H9 (cell line): Measurements from ENCODE around the gene BIVM. TPM values are rescaled to one million over a fixed set of nuclear protein-coding genes. Genes with fewer than 3 reads are reported as not detected.

ENCODE experiments used
- DNase-seq: peaks from one replicate; pipeline ENCODE4 v3.0.0-alpha.2; 2017
- H2AFZ ChIP-seq: one replicate; pipeline ENCODE4 v1.6.1; 2013; ENCODE audit warnings: mild to moderate bottlenecking, low read length, control low read depth, moderate library complexity
- H2AK5ac ChIP-seq: 2 replicates; pipeline ENCODE4 v1.6.1; 2013; ENCODE audit warnings: low read length, control low read depth, mixed read lengths; ENCODE audit not compliant: insufficient read length
- H2BK120ac ChIP-seq: one replicate; pipeline ENCODE4 v1.6.1; 2013; ENCODE audit warnings: low read depth, mild to moderate bottlenecking, low read length, control low read depth, inconsistent platforms; ENCODE audit not compliant: poor library complexity, severe bottlenecking
- H2BK12ac ChIP-seq: 2 replicates; pipeline ENCODE4 v1.6.1; 2013; ENCODE audit warnings: low read length, control low read depth, mixed read lengths, low read depth; ENCODE audit not compliant: insufficient read length
- H2BK15ac ChIP-seq: 2 replicates; pipeline ENCODE4 v1.6.1; 2013; ENCODE audit warnings: low read depth, low read length, control low read depth
- H2BK20ac ChIP-seq: one replicate; pipeline ENCODE4 v1.6.1; 2013; ENCODE audit warnings: low read depth, mild to moderate bottlenecking, low read length, control low read depth, inconsistent platforms; ENCODE audit not compliant: poor library complexity, severe bottlenecking
- H2BK5ac ChIP-seq: 2 replicates; pipeline ENCODE4 v1.6.1; 2013; ENCODE audit warnings: low read length, control low read depth, mixed read lengths; ENCODE audit not compliant: insufficient read length
- H3K14ac ChIP-seq: 2 replicates; pipeline ENCODE4 v1.6.1; 2013; ENCODE audit warnings: low read length, control low read depth; ENCODE audit not compliant: insufficient read depth
- H3K18ac ChIP-seq: 2 replicates; pipeline ENCODE4 v1.6.1; 2013; ENCODE audit warnings: low read depth, mild to moderate bottlenecking, mixed read lengths, low read length, control low read depth; ENCODE audit not compliant: insufficient read length
- H3K23ac ChIP-seq: 2 replicates; pipeline ENCODE4 v1.6.1; 2013; ENCODE audit warnings: low read length, control low read depth, mixed read lengths, low read depth; ENCODE audit not compliant: insufficient read length
- H3K23me2 ChIP-seq: 2 replicates; pipeline ENCODE4 v1.6.1; 2013; ENCODE audit warnings: low read depth, mild to moderate bottlenecking, mixed read lengths, low read length, control low read depth; ENCODE audit not compliant: insufficient read length, poor library complexity, severe bottlenecking
- H3K27ac ChIP-seq: 2 replicates; pipeline ENCODE4 v1.5.1; 2013; ENCODE audit warnings: low read length, control low read depth, mixed read lengths, low read depth; ENCODE audit not compliant: insufficient read length
- H3K27me3 ChIP-seq: 2 replicates; pipeline ENCODE4 v1.6.1; 2013; ENCODE audit warnings: low read length, control low read depth, inconsistent platforms; ENCODE audit not compliant: insufficient read depth
- H3K4ac ChIP-seq: 2 replicates; pipeline ENCODE4 v1.6.1; 2013; ENCODE audit warnings: low read depth, mild to moderate bottlenecking, control low read depth, inconsistent platforms, low read length, moderate library complexity
- H3K4me1 ChIP-seq: 2 replicates; pipeline ENCODE4 v1.6.1; 2013; ENCODE audit warnings: low read length, control low read depth, inconsistent platforms; ENCODE audit not compliant: insufficient read depth
- H3K4me2 ChIP-seq: 2 replicates; pipeline ENCODE4 v1.6.1; 2013; ENCODE audit warnings: low read length, control low read depth, mixed read lengths; ENCODE audit not compliant: insufficient read length, insufficient read depth
- H3K56ac ChIP-seq: 2 replicates; pipeline ENCODE4 v1.6.1; 2013; ENCODE audit warnings: low read depth, mild to moderate bottlenecking, mixed read lengths, low read length, control low read depth; ENCODE audit not compliant: insufficient read length
- H3K79me1 ChIP-seq: 2 replicates; pipeline ENCODE4 v1.6.1; 2013; ENCODE audit warnings: low read depth, mild to moderate bottlenecking, moderate library complexity, low read length, control low read depth, inconsistent platforms; ENCODE audit not compliant: insufficient read depth, poor library complexity, severe bottlenecking
- H3K79me2 ChIP-seq: 2 replicates; pipeline ENCODE4 v1.6.1; 2013; ENCODE audit warnings: low read length, control low read depth, inconsistent platforms; ENCODE audit not compliant: insufficient read depth
- H3K9ac ChIP-seq: 2 replicates; pipeline ENCODE4 v1.6.1; 2013; ENCODE audit warnings: low read length, control low read depth, mixed read lengths; ENCODE audit not compliant: insufficient read length; ENCODE audit errors: extremely low read depth
- H3K9me3 ChIP-seq: one replicate; pipeline ENCODE4 v1.6.1; 2013; ENCODE audit warnings: low read depth, low read length, inconsistent platforms; ENCODE audit not compliant: control insufficient read depth
- H3T11ph ChIP-seq: one replicate; pipeline ENCODE4 v1.6.1; 2013; ENCODE audit warnings: mild to moderate bottlenecking, low read length, control low read depth, inconsistent platforms
- H4K20me1 ChIP-seq: one replicate; pipeline ENCODE4 v1.6.1; 2013; ENCODE audit not compliant: control insufficient read depth, insufficient read length, insufficient read depth
- H4K5ac ChIP-seq: 2 replicates; pipeline ENCODE4 v1.6.1; 2013; ENCODE audit warnings: low read depth, mild to moderate bottlenecking, mixed read lengths, low read length, control low read depth; ENCODE audit not compliant: insufficient read length
- H4K8ac ChIP-seq: replicated peaks from 2 replicates; pipeline ENCODE4 v1.6.1; 2013; ENCODE audit warnings: low read length, control low read depth, mixed read lengths, low read depth; ENCODE audit not compliant: insufficient read length
- H4K91ac ChIP-seq: 2 replicates; pipeline ENCODE4 v1.6.1; 2013; ENCODE audit warnings: low read depth, mild to moderate bottlenecking, moderate library complexity, mixed read lengths, low read length, control low read depth; ENCODE audit not compliant: insufficient read length
- H3K27ac Mint-ChIP-seq, 3 experiments: 2 replicates in 2 of 3; 3 replicates in 1 of 3; pipeline ENCODE4 v1.8.0; 2020 to 2021; ENCODE audit warnings: mixed read lengths in 3 of 3, mild to moderate bottlenecking in 1 of 3, moderate library complexity in 1 of 3
- H3K27me3 Mint-ChIP-seq: 2 replicates; pipeline ENCODE4 v1.8.0; 2021; ENCODE audit warnings: low read depth, mild to moderate bottlenecking, moderate library complexity, mixed read lengths
- H3K36me3 Mint-ChIP-seq, 3 experiments: 2 replicates in 2 of 3; 3 replicates in 1 of 3; pipeline ENCODE4 v1.8.0; 2020 to 2021; ENCODE audit warnings: low read depth in 3 of 3, mixed read lengths in 3 of 3; ENCODE audit not compliant: insufficient read depth in 1 of 3
- H3K4me1 Mint-ChIP-seq, 2 experiments: 2 replicates each; pipeline ENCODE4 v1.8.0; 2020; ENCODE audit warnings: mixed read lengths in 2 of 2
- H3K4me3 Mint-ChIP-seq, 2 experiments: 2 replicates in 1 of 2; 3 replicates in 1 of 2; pipeline ENCODE4 v1.8.0; 2020 to 2021; ENCODE audit warnings: mild to moderate bottlenecking in 2 of 2, mixed read lengths in 2 of 2, moderate library complexity in 1 of 2
- H3K9me3 Mint-ChIP-seq, 2 experiments: 2 replicates in 1 of 2; 3 replicates in 1 of 2; pipeline ENCODE4 v1.8.0; 2020; ENCODE audit warnings: mild to moderate bottlenecking in 2 of 2, mixed read lengths in 2 of 2, moderate library complexity in 1 of 2
- CTCF ChIP-seq: fragments of 200-600 bp; sonication (generic); conservative IDR thresholded peaks from 3 replicates; pipeline ENCODE4 v1.8.0; 2021; ENCODE audit warnings: antibody characterized with exemption, mild to moderate bottlenecking
- WGBS: extraction: QIAGEN DNeasy Blood & Tissue Kit; methylation state at CpG from one replicate; pipeline ENCODE4 v1.1.7; 2013; ENCODE audit warnings: missing lambda C conversion rate, low lambda C conversion rate, mixed read lengths; ENCODE audit not compliant: insufficient read length; ENCODE audit errors: extremely low coverage; 5-methylcytosine and 5-hydroxymethylcytosine counted together
- total RNA-seq: library from RNA; stranded (reverse); gene quantifications from 2 replicates; pipeline ENCODE4 v1.2.1, GENCODE V29; 2021

Gene BIVM
- total RNA-seq, 1 experiment from 2014 or later: 9.0 TPM

- Histone ChIP-seq H2BK12ac (no peak overlapping the region), H3K79me2 (no peaks in the 10 kb centered on the region), H3K23me2 (no peaks in the 10 kb centered on the region), H3K79me1 (no peaks in the 10 kb centered on the region), H2AFZ (no peak overlapping the region), H3K23ac (no peak overlapping the region), H4K20me1 (no peaks in the 10 kb centered on the region), H4K91ac (no peak overlapping the region), H3K9ac (no peak overlapping the region), H2BK5ac (no peak overlapping the region), H2AK5ac (no peak overlapping the region), H2BK120ac (no peak overlapping the region), H4K5ac (no peak overlapping the region), H3K4ac (no peak overlapping the region), H3K14ac (no peak overlapping the region), H3K9me3 (no peaks in the 10 kb centered on the region), H2BK20ac (no peak overlapping the region), H3K4me1 (no peaks in the 10 kb centered on the region), H4K8ac (no peak overlapping the region), H3T11ph (no peak overlapping the region), H3K56ac (no peak overlapping the region), H3K27ac (no peak overlapping the region), H2BK15ac (no peak overlapping the region), H3K27me3 (no peaks in the 10 kb centered on the region), H3K18ac (no peak overlapping the region), H3K4me2 (no peak overlapping the region)
- no peak overlapping the region for H3K27ac Mint-ChIP-seq
- no CpG with 5 or more reads among the region's 5 CpGs for WGBS
- H3K36me3 Mint-ChIP-seq: no peaks in the 10 kb centered on the region; a peak in 2 of 7 replicates
- no peak for TF ChIP-seq CTCF
- no peaks in the 10 kb centered on the region for H3K27me3 Mint-ChIP-seq
- no peak for DNase-seq
- no peaks in the 10 kb centered on the region for H3K9me3 Mint-ChIP-seq
- H3K4me1 Mint-ChIP-seq: peaks cover 0 to 2% of the 10 kb centered on the region in 2 experiments; a peak in 1 of 4 replicates
- no peak overlapping the region for H3K4me3 Mint-ChIP-seq
Observed at GRCh38 chr13:102839462-102839861, 40.5 kb downstream of the BIVM start.
